SK-N-SH (cell line): ENCODE results near the gene ORC6. TPM values are rescaled to one million over a fixed set of nuclear protein-coding genes. Genes with fewer than 3 reads are reported as not detected.

Source experiments
- CTCF ChIA-PET: fragments of 300-600, 350-600 bp; formaldehyde crosslinking; extraction: SDS; loops from one replicate; lab custom pipeline; 2021; lab: Yijun Ruan, JAX
- POLR2A ChIA-PET: fragments of 350-600 bp; sonication (Branson Sonifier 250); formaldehyde crosslinking; extraction: SDS; loops from one replicate; lab custom pipeline; 2020; ENCODE audit warnings: antibody characterized with exemption, inconsistent platforms; lab: Yijun Ruan, JAX
- DNase-seq: peaks from one replicate; pipeline ENCODE4 v3.0.0; 2012
- H2AFZ ChIP-seq: fragments of 200-600 bp; sonication (generic); 2 replicates; pipeline ENCODE4 v1.8.1; 2016; ENCODE audit warnings: antibody characterized with exemption, mild to moderate bottlenecking, low read depth
- H3F3A ChIP-seq: fragments of 200-600 bp; sonication (generic); replicated peaks from 2 replicates; pipeline ENCODE3; 2016; ENCODE audit warnings: antibody characterized with exemption, mild to moderate bottlenecking; ENCODE audit not compliant: insufficient read depth
- H3K27ac ChIP-seq, 2 experiments: fragments of 200-500 bp in 1 of 2; fragments of 200-600 bp in 1 of 2; sonication (Bioruptor generic) in 1 of 2; sonication (generic), shearing (Covaris generic) in 1 of 2; 2 replicates each; pipeline versions ENCODE4 v1.5.1 to v1.6.1; 2014 to 2016; ENCODE audit warnings: low read depth in 2 of 2, inconsistent platforms in 1 of 2, low read length in 1 of 2, mild to moderate bottlenecking in 1 of 2, mixed read lengths in 1 of 2
- H3K27me3 ChIP-seq: fragments of 200-600 bp; sonication (generic), shearing (Covaris generic); 2 replicates; pipeline ENCODE4 v1.6.1; 2016; ENCODE audit warnings: mixed run types; ENCODE audit not compliant: insufficient read depth
- H3K36me3 ChIP-seq, 2 experiments: fragments of 200-500 bp in 1 of 2; fragments of 200-600 bp in 1 of 2; sonication (Bioruptor generic) in 1 of 2; sonication (generic) in 1 of 2; replicated peaks in 1 of 2; 2 replicates each; pipeline versions ENCODE3 to v1.5.1; 2014 to 2016; ENCODE audit warnings: low read length in 1 of 2, mild to moderate bottlenecking in 1 of 2; ENCODE audit not compliant: insufficient read depth in 2 of 2, control insufficient read depth in 1 of 2
- H3K4me1 ChIP-seq, 2 experiments: fragments of 200-500 bp in 1 of 2; fragments of 200-600 bp in 1 of 2; sonication (Bioruptor generic) in 1 of 2; sonication (generic), shearing (Covaris generic) in 1 of 2; 2 replicates each; pipeline versions ENCODE4 v1.5.1 to v1.6.1; 2014 to 2016; ENCODE audit warnings: low read depth in 1 of 2, low read length in 1 of 2, mixed run types in 1 of 2; ENCODE audit not compliant: insufficient read depth in 2 of 2, control insufficient read depth in 1 of 2
- H3K4me2 ChIP-seq: fragments of 200-600 bp; sonication (generic), shearing (Covaris generic); 2 replicates; pipeline ENCODE4 v1.6.1; 2017; ENCODE audit warnings: mixed run types
- H3K4me3 ChIP-seq, 2 experiments: fragments of 200-500 bp in 1 of 2; fragments of 200-600 bp in 1 of 2; sonication (Bioruptor generic) in 1 of 2; sonication (generic), shearing (Covaris generic) in 1 of 2; 2 replicates each; pipeline versions ENCODE4 v1.5.1 to v1.8.1; 2014 to 2016; ENCODE audit warnings: low read depth in 2 of 2, inconsistent platforms in 1 of 2, low read length in 1 of 2, mild to moderate bottlenecking in 1 of 2, mixed read lengths in 1 of 2, moderate library complexity in 1 of 2
- H3K79me2 ChIP-seq: fragments of 200-600 bp; sonication (generic); 2 replicates; pipeline ENCODE4 v1.8.1; 2017; ENCODE audit warnings: mild to moderate bottlenecking; ENCODE audit not compliant: insufficient read depth
- H3K9ac ChIP-seq: fragments of 200-600 bp; sonication (generic); 2 replicates; pipeline ENCODE4 v1.6.1; 2017; ENCODE audit warnings: mixed run types
- H3K9me2 ChIP-seq: fragments of 200-600 bp; sonication (generic); 2 replicates; pipeline ENCODE4 v1.6.1; 2017; ENCODE audit warnings: mixed run types
- H3K9me3 ChIP-seq: fragments of 200-600 bp; sonication (generic); 2 replicates; pipeline ENCODE4 v1.6.1; 2017; ENCODE audit warnings: mixed run types, mild to moderate bottlenecking, moderate library complexity
- H4K20me1 ChIP-seq: fragments of 200-600 bp; sonication (generic); 2 replicates; pipeline ENCODE4 v1.6.1; 2017; ENCODE audit warnings: mild to moderate bottlenecking, mixed run types; ENCODE audit not compliant: insufficient read depth
- CHD2 ChIP-seq: fragments of 150-350 bp; IDR thresholded peaks from 2 replicates; pipeline ENCODE4 v1.6.1; 2018; ENCODE audit warnings: low read length; ENCODE audit not compliant: partially characterized antibody
- EP300 ChIP-seq, 2 experiments: IDR thresholded peaks; 2 replicates each; pipeline versions ENCODE4 v1.4.0 to v1.6.1; 2012; ENCODE audit warnings: borderline replicate concordance in 1 of 2, low read depth in 1 of 2, low read length in 1 of 2
- FOSL2 ChIP-seq: IDR thresholded peaks from 2 replicates; pipeline ENCODE4 v1.4.0; 2012; ENCODE audit warnings: low read depth, mild to moderate bottlenecking, moderate library complexity, borderline replicate concordance
- GATA2 ChIP-seq: sonication (generic); formaldehyde crosslinking; IDR thresholded peaks from 2 replicates; pipeline ENCODE4 v1.5.0; 2020; ENCODE audit warnings: mild to moderate bottlenecking, missing genetic modification reagents
- MAX ChIP-seq: IDR thresholded peaks from 2 replicates; pipeline ENCODE4 v1.4.0; 2012; ENCODE audit warnings: low read depth
- MEF2A ChIP-seq: IDR thresholded peaks from 2 replicates; pipeline ENCODE4 v1.4.0; 2012; ENCODE audit warnings: low read depth, borderline replicate concordance
- MXI1 ChIP-seq: IDR thresholded peaks from 2 replicates; pipeline ENCODE4 v1.6.1; 2012; ENCODE audit warnings: mild to moderate bottlenecking, low read depth, low read length, improper control_type of control experiment
- NRF1 ChIP-seq: IDR thresholded peaks from 2 replicates; pipeline ENCODE4 v1.6.1; 2012; ENCODE audit warnings: low read depth, mild to moderate bottlenecking, low read length
- SIN3A ChIP-seq: IDR thresholded peaks from 2 replicates; pipeline ENCODE4 v1.6.1; 2012; ENCODE audit warnings: low read depth, mild to moderate bottlenecking, low read length, moderate library complexity, borderline replicate concordance
- TCF12 ChIP-seq: IDR thresholded peaks from 2 replicates; pipeline ENCODE4 v1.4.0; 2012
- TEAD4 ChIP-seq: IDR thresholded peaks from 2 replicates; pipeline ENCODE4 v1.4.0; 2012; ENCODE audit warnings: mild to moderate bottlenecking, borderline replicate concordance; ENCODE audit not compliant: insufficient read depth
- USF2 ChIP-seq: fragments of 150-350 bp; IDR thresholded peaks from 2 replicates; pipeline ENCODE4 v1.6.1; 2017; ENCODE audit warnings: antibody characterized with exemption, low read length, low read depth, borderline replicate concordance
- WGBS: methylation state at CpG from one replicate; pipeline ENCODE4 v1.1.6; 2017; ENCODE audit warnings: low lambda C conversion rate; 5-methylcytosine and 5-hydroxymethylcytosine counted together
- polyA plus RNA-seq, 3 experiments: library from polyadenylated mRNA; depleted of rRNA; stranded (reverse); fragments of >200 nt; gene quantifications; 2 replicates each; pipeline ENCODE4 v1.2.3, GENCODE V29; 2012
- TF ChIP-seq, protein P1 (sequence below): IDR thresholded peaks from 2 replicates; pipeline ENCODE4 v1.4.0; 2012; ENCODE audit warnings: low read depth, borderline replicate concordance
- TF ChIP-seq, protein P2 (sequence below): IDR thresholded peaks from 2 replicates; pipeline ENCODE4 v1.4.0; 2012; ENCODE audit warnings: low read depth, borderline replicate concordance
- TF ChIP-seq, protein P3 (sequence below): fragments of 200-600 bp; sonication (generic); IDR thresholded peaks from 2 replicates; pipeline ENCODE4 v1.6.1; 2017; ENCODE audit warnings: antibody characterized with exemption, mild to moderate bottlenecking, moderate library complexity
- TF ChIP-seq, protein P4 (sequence below): IDR thresholded peaks from 2 replicates; pipeline ENCODE4; 2012

The ORC6 gene
- polyA plus RNA-seq, 1 of the 3 experiments (the other 2 are of a cell fraction) = 17.4 TPM

- peaks cover 13% of the 10 kb centered on the region for H3F3A ChIP-seq
- H3K27me3 ChIP-seq = no peaks in the 10 kb centered on the region
- H3K4me1 ChIP-seq = peaks cover 18% of the 10 kb centered on the region in 2 experiments
- H4K20me1 ChIP-seq = peaks cover 42% of the 10 kb centered on the region
- H3K4me3 ChIP-seq = peak overlapping the region; percentile 69 to 83
- peak overlapping the region; percentile 74 for H2AFZ ChIP-seq
- no peaks in the 10 kb centered on the region for H3K9me2 ChIP-seq
- H3K4me2 ChIP-seq = peak overlapping the region; percentile 96
- H3K36me3 ChIP-seq = peaks cover 14 to 16% of the 10 kb centered on the region in 2 experiments
- H3K79me2 ChIP-seq = peaks cover 71% of the 10 kb centered on the region
- CTCF ChIA-PET = interaction anchor here (0.6 to 3.0 kb wide), 19 partner anchors 10 to 135 kb away, joined by 3 to 18 read pairs (median 4); no protein-coding TSS in a partner anchor
- DNase-seq = no peak
- 3% methylated on average over 19 of the region's 21 CpGs for WGBS
- no peaks in the 10 kb centered on the region for H3K9me3 ChIP-seq
- H3K27ac ChIP-seq = peak overlapping the region; percentile 80 to 93
- TF ChIP-seq MAX (peak; percentile 16; the same call in 1 of the 2 replicates), MXI1 (peak; percentile 32), CHD2 (no peak)
- TF ChIP-seq, all 33 proteins: peak for 2
- POLR2A ChIA-PET = interaction anchor here (1.0 to 2.4 kb wide), 2 partner anchors 67 to 110 kb away, joined by 3 to 7 read pairs; no protein-coding TSS in a partner anchor
- H3K9ac ChIP-seq = peak overlapping the region; percentile 90
These were observed 1.1 kb downstream of the ORC6 start for GRCh38 chr16:46690281-46691178.

DNA sequence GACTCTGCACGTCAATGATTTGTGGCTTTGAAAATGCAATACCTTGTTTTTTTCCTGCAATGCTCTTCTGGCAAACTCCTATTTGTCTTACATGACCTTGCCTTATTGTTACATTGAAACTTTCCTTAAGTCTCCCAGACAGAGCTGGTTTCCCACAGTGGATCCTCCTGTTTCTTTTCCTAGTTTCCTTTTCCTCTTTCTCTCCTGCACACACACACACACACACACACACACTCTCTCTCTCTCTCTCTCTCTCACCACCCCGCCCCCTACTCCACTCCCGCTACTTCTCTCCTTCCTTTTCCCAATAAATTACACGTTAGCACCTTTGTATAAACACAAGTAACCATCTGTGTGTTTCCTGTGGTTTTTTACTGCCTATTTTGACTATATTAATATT lies 2.3 kb downstream of the ORC6 start:
- no peaks in the 10 kb centered on the region for H3K27me3 ChIP-seq
- no peak for DNase-seq
- H4K20me1 ChIP-seq = peaks cover 30% of the 10 kb centered on the region
- peak overlapping the region; percentile 74 for H2AFZ ChIP-seq
- H3K4me3 ChIP-seq = peak overlapping the region in 1 of 2 experiments; percentile 83; a peak in 2 of 4 replicates
- peak overlapping the region in 1 of 2 experiments; percentile 93; a peak in 1 of 4 replicates for H3K27ac ChIP-seq
- CTCF ChIA-PET = interaction anchor here (1.1 to 3.0 kb wide), 5 partner anchors 14 to 109 kb away, joined by 3 to 18 read pairs (median 5); no protein-coding TSS in a partner anchor
- H3K9ac ChIP-seq = 0 out of 2 replicates have a peak overlapping the region, but pooled peaks have one; percentile 90
- H3F3A ChIP-seq = peaks cover 13% of the 10 kb centered on the region
- H3K4me1 ChIP-seq = peaks cover 18% of the 10 kb centered on the region in 2 experiments
- H3K79me2 ChIP-seq = peaks cover 59% of the 10 kb centered on the region
- H3K36me3 ChIP-seq = peaks cover 14 to 20% of the 10 kb centered on the region in 2 experiments
- WGBS = 79% methylated on average over 4 of the region's 4 CpGs
- POLR2A ChIA-PET = no interaction called here
- H3K9me3 ChIP-seq = no peaks in the 10 kb centered on the region
- H3K4me2 ChIP-seq = peak overlapping the region; percentile 96
- H3K9me2 ChIP-seq = no peaks in the 10 kb centered on the region
- TF ChIP-seq, protein P1, sequence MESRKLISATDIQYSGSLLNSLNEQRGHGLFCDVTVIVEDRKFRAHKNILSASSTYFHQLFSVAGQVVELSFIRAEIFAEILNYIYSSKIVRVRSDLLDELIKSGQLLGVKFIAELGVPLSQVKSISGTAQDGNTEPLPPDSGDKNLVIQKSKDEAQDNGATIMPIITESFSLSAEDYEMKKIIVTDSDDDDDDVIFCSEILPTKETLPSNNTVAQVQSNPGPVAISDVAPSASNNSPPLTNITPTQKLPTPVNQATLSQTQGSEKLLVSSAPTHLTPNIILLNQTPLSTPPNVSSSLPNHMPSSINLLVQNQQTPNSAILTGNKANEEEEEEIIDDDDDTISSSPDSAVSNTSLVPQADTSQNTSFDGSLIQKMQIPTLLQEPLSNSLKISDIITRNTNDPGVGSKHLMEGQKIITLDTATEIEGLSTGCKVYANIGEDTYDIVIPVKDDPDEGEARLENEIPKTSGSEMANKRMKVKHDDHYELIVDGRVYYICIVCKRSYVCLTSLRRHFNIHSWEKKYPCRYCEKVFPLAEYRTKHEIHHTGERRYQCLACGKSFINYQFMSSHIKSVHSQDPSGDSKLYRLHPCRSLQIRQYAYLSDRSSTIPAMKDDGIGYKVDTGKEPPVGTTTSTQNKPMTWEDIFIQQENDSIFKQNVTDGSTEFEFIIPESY = no peak
- TF ChIP-seq EP300 (IDR thresholded peaks at IDR 0.05; ENCODE audit: borderline replicate concordance in 1 of 2, low read depth in 1 of 2, low read length in 1 of 2) (no peak), FOSL2 (no peak), GATA2 (no peak), SIN3A (no peak), TEAD4 (no peak), MEF2A (no peak), USF2 (no peak), TCF12 (no peak), NRF1 (no peak)
- TF ChIP-seq, protein P2, sequence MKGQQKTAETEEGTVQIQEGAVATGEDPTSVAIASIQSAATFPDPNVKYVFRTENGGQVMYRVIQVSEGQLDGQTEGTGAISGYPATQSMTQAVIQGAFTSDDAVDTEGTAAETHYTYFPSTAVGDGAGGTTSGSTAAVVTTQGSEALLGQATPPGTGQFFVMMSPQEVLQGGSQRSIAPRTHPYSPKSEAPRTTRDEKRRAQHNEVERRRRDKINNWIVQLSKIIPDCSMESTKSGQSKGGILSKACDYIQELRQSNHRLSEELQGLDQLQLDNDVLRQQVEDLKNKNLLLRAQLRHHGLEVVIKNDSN = no peak
- TF ChIP-seq, protein P3, sequence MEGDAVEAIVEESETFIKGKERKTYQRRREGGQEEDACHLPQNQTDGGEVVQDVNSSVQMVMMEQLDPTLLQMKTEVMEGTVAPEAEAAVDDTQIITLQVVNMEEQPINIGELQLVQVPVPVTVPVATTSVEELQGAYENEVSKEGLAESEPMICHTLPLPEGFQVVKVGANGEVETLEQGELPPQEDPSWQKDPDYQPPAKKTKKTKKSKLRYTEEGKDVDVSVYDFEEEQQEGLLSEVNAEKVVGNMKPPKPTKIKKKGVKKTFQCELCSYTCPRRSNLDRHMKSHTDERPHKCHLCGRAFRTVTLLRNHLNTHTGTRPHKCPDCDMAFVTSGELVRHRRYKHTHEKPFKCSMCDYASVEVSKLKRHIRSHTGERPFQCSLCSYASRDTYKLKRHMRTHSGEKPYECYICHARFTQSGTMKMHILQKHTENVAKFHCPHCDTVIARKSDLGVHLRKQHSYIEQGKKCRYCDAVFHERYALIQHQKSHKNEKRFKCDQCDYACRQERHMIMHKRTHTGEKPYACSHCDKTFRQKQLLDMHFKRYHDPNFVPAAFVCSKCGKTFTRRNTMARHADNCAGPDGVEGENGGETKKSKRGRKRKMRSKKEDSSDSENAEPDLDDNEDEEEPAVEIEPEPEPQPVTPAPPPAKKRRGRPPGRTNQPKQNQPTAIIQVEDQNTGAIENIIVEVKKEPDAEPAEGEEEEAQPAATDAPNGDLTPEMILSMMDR = no peak
- TF ChIP-seq, protein P4, sequence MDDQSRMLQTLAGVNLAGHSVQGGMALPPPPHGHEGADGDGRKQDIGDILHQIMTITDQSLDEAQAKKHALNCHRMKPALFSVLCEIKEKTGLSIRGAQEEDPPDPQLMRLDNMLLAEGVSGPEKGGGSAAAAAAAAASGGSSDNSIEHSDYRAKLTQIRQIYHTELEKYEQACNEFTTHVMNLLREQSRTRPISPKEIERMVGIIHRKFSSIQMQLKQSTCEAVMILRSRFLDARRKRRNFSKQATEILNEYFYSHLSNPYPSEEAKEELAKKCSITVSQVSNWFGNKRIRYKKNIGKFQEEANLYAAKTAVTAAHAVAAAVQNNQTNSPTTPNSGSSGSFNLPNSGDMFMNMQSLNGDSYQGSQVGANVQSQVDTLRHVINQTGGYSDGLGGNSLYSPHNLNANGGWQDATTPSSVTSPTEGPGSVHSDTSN = no peak
